K562 (cell line): Measurements from ENCODE around the gene EXOC3. TPM values are rescaled to one million over a fixed set of nuclear protein-coding genes. Genes with fewer than 3 reads are reported as not detected.

Experiments
- CCAR2 ChIP-seq: fragments of 200-400 bp; formaldehyde crosslinking; IDR thresholded peaks from 2 replicates; pipeline ENCODE4 v1.6.1; 2017; ENCODE audit warnings: mild to moderate bottlenecking, low read depth, low read length
- CREB1 ChIP-seq, 2 experiments: sonication (generic) in 1 of 2; formaldehyde crosslinking in 1 of 2; IDR thresholded peaks; 2 replicates each; pipeline versions ENCODE4 v1.6.1 to v1.8.0; 2012 to 2022; ENCODE audit warnings: inconsistent platforms in 1 of 2, mild to moderate bottlenecking in 1 of 2, missing genetic modification reagents in 1 of 2, moderate library complexity in 1 of 2
- HMGXB4 ChIP-seq: sonication (generic); formaldehyde crosslinking; IDR thresholded peaks from 2 replicates; pipeline ENCODE4 v1.8.1; 2023; ENCODE audit warnings: mild to moderate bottlenecking, missing genetic modification reagents
- ILK ChIP-seq: fragments of 450-650 bp; IDR thresholded peaks from 2 replicates; pipeline ENCODE4 v1.6.1; 2016; ENCODE audit warnings: missing genetic modification characterization, low read depth, mild to moderate bottlenecking, missing compliant biosample characterization, moderate library complexity, borderline replicate concordance
- KLF1 ChIP-seq: fragments of 450-650 bp; IDR thresholded peaks from 2 replicates; pipeline ENCODE4 v1.6.1; 2016; ENCODE audit warnings: missing genetic modification characterization, missing compliant biosample characterization
- MYC ChIP-seq, 2 experiments: fragments of 250-450 bp in 1 of 2; sonication (Bioruptor Pico) in 1 of 2; IDR thresholded peaks; 2 replicates each; pipeline versions ENCODE4 v1.5.1 to v1.6.1; 2012 to 2021; ENCODE audit warnings: low read depth in 2 of 2, borderline replicate concordance in 1 of 2, improper control_type of control experiment in 1 of 2, low read length in 1 of 2, mild to moderate bottlenecking in 1 of 2, moderate library complexity in 1 of 2
- PTBP1 ChIP-seq: fragments of 200-400 bp; formaldehyde crosslinking; IDR thresholded peaks from 2 replicates; pipeline ENCODE4 v1.6.1; 2017; ENCODE audit warnings: low read depth, low read length
- polyA plus RNA-seq, 8 experiments: library from polyadenylated mRNA; depleted of rRNA in 4 of 8; stranded (reverse) in 5 of 8; unstranded in 3 of 8; fragments of >200 nt; fragmentation: Nextera tagmentation in 2 of 8; fragmentation: Illumina TruSeq in 1 of 8; extraction: Ambion mirVana in 2 of 8; extraction: Trizol in 1 of 8; gene quantifications; 2 replicates each; pipeline versions ENCODE4 v1.2.1 to v1.2.3, GENCODE V29; 2011 to 2014; ENCODE audit warnings: inconsistent platforms in 1 of 8, missing spikeins in 1 of 8
- total RNA-seq, 7 experiments: library from RNA; depleted of rRNA in 6 of 7; stranded (reverse); fragments of >200 nt in 6 of 7; fragmentation: Illumina TruSeq in 2 of 7; extraction: Trizol in 2 of 7; gene quantifications; 2 replicates each; pipeline versions ENCODE4 v1.2.1 to v1.2.3, GENCODE V29; 2011 to 2021; ENCODE audit warnings: low replicate concordance in 1 of 7
- TF ChIP-seq, protein P1 (sequence below): fragments of 200-600 bp; sonication (generic); IDR thresholded peaks from one replicate; pipeline ENCODE4 v1.6.1; 2012; ENCODE audit warnings: mild to moderate bottlenecking, low read depth, low read length, inconsistent platforms
- TF ChIP-seq, protein P2 (sequence below), 2 experiments: IDR thresholded peaks; 2 replicates each; pipeline ENCODE4 v1.6.1; 2011; ENCODE audit warnings: borderline replicate concordance in 1 of 2, control low read depth in 1 of 2, low read depth in 1 of 2, low read length in 1 of 2, mild to moderate bottlenecking in 1 of 2, mixed read lengths in 1 of 2, moderate library complexity in 1 of 2; ENCODE audit not compliant: insufficient read depth in 1 of 2, insufficient read length in 1 of 2, poor library complexity in 1 of 2, severe bottlenecking in 1 of 2; ENCODE audit errors: extremely low read depth in 1 of 2

Gene EXOC3
- total and polyA plus RNA-seq, 9 of the 15 experiments (the other 6 are each of a cell fraction or from before 2014, with no cell fraction given), result 1.4 to 41.9 (median 22.4) TPM

DNA sequence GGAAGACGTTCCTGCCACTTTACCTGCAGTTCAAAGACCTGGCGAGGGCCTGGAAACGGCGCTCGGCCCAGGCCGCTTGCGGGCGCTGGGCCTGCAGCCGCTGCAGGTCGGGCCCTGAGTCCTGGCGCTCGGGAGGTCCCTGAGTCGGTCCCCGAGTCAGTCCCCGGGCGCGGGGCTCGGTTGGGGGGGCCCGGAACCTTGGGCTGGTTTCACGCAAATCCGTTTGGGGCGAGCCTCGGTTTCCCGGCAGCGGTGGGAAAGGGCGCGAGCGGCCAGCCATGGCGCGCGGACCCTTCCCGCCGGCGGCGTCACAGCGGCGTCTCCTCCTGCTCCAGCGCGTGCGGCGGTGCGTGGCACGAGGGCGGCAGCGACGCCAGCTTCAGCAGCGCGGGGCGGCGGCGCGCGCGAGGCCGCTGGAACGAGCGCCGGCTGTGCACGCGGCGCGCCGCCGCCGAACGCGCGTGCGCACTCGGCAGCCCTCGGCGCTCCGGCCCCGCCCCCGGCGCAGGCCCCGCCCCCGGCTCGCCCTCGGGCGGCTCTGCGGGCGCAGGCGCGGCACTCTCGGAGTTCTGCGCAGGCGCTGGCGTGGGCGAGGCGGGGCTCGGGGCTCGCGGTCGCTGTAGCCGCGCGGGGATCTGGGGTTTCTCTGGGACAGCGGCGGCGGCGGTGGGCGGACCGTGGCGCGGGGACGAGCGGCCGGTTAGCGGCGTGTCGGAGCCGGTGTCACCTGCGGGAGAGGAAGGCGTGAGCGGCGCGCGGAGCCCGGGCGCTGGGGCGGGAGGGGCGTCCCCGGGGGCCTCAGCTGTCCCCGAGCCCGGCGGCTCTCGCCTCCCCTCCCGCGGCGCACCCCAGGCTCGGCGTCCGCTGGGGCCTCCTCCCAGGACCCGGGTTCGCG lies 29.9 kb downstream of the EXOC3 start (continued):
- TF ChIP-seq HMGXB4 (CRISPR knock-in tag) (peak; percentile 74; the same call in 1 of the 2 replicates), ILK (tag) (no peak), CREB1 (IDR thresholded peaks at IDR 0.05) (peak; percentile 48; the same call in 1 of the 2 replicates), CREB1 (CRISPR knock-in tag; IDR thresholded peaks at IDR 0.05) (peak; percentile 10; the same call in 1 of the 2 replicates), KLF1 (tag) (no peak), PTBP1 (no peak), CCAR2 (no peak), MYC (IDR thresholded peaks at IDR 0.05; ENCODE audit: low read depth, low read length) (peak; percentile 92), MYC (CRISPR knock-in tag; IDR thresholded peaks at IDR 0.05; ENCODE audit: borderline replicate concordance, low read depth) (no peak)
- TF ChIP-seq, protein P1, sequence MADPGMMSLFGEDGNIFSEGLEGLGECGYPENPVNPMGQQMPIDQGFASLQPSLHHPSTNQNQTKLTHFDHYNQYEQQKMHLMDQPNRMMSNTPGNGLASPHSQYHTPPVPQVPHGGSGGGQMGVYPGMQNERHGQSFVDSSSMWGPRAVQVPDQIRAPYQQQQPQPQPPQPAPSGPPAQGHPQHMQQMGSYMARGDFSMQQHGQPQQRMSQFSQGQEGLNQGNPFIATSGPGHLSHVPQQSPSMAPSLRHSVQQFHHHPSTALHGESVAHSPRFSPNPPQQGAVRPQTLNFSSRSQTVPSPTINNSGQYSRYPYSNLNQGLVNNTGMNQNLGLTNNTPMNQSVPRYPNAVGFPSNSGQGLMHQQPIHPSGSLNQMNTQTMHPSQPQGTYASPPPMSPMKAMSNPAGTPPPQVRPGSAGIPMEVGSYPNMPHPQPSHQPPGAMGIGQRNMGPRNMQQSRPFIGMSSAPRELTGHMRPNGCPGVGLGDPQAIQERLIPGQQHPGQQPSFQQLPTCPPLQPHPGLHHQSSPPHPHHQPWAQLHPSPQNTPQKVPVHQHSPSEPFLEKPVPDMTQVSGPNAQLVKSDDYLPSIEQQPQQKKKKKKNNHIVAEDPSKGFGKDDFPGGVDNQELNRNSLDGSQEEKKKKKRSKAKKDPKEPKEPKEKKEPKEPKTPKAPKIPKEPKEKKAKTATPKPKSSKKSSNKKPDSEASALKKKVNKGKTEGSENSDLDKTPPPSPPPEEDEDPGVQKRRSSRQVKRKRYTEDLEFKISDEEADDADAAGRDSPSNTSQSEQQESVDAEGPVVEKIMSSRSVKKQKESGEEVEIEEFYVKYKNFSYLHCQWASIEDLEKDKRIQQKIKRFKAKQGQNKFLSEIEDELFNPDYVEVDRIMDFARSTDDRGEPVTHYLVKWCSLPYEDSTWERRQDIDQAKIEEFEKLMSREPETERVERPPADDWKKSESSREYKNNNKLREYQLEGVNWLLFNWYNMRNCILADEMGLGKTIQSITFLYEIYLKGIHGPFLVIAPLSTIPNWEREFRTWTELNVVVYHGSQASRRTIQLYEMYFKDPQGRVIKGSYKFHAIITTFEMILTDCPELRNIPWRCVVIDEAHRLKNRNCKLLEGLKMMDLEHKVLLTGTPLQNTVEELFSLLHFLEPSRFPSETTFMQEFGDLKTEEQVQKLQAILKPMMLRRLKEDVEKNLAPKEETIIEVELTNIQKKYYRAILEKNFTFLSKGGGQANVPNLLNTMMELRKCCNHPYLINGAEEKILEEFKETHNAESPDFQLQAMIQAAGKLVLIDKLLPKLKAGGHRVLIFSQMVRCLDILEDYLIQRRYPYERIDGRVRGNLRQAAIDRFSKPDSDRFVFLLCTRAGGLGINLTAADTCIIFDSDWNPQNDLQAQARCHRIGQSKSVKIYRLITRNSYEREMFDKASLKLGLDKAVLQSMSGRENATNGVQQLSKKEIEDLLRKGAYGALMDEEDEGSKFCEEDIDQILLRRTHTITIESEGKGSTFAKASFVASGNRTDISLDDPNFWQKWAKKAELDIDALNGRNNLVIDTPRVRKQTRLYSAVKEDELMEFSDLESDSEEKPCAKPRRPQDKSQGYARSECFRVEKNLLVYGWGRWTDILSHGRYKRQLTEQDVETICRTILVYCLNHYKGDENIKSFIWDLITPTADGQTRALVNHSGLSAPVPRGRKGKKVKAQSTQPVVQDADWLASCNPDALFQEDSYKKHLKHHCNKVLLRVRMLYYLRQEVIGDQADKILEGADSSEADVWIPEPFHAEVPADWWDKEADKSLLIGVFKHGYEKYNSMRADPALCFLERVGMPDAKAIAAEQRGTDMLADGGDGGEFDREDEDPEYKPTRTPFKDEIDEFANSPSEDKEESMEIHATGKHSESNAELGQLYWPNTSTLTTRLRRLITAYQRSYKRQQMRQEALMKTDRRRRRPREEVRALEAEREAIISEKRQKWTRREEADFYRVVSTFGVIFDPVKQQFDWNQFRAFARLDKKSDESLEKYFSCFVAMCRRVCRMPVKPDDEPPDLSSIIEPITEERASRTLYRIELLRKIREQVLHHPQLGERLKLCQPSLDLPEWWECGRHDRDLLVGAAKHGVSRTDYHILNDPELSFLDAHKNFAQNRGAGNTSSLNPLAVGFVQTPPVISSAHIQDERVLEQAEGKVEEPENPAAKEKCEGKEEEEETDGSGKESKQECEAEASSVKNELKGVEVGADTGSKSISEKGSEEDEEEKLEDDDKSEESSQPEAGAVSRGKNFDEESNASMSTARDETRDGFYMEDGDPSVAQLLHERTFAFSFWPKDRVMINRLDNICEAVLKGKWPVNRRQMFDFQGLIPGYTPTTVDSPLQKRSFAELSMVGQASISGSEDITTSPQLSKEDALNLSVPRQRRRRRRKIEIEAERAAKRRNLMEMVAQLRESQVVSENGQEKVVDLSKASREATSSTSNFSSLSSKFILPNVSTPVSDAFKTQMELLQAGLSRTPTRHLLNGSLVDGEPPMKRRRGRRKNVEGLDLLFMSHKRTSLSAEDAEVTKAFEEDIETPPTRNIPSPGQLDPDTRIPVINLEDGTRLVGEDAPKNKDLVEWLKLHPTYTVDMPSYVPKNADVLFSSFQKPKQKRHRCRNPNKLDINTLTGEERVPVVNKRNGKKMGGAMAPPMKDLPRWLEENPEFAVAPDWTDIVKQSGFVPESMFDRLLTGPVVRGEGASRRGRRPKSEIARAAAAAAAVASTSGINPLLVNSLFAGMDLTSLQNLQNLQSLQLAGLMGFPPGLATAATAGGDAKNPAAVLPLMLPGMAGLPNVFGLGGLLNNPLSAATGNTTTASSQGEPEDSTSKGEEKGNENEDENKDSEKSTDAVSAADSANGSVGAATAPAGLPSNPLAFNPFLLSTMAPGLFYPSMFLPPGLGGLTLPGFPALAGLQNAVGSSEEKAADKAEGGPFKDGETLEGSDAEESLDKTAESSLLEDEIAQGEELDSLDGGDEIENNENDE, result no peak
- TF ChIP-seq, protein P2, sequence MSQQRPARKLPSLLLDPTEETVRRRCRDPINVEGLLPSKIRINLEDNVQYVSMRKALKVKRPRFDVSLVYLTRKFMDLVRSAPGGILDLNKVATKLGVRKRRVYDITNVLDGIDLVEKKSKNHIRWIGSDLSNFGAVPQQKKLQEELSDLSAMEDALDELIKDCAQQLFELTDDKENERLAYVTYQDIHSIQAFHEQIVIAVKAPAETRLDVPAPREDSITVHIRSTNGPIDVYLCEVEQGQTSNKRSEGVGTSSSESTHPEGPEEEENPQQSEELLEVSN (IDR thresholded peaks at IDR 0.05; ENCODE audit: borderline replicate concordance in 1 of 2, extremely low read depth in 1 of 2, insufficient read depth in 1 of 2, insufficient read length in 1 of 2, low read depth in 1 of 2, low read length in 1 of 2, poor library complexity in 1 of 2, severe bottlenecking in 1 of 2), result peak; percentile 98 to 99
